NCI-H526 (cell line): Measurements from ENCODE around the gene MEIOB.
A peak's percentile ranks its signal among the peaks of the same experiment; 100 is the strongest.
"Not testable (repeated sequence)": the region's sequence is repeated elsewhere in the genome, so short reads cannot be mapped to it uniquely, and the experiment has no call there.

Source experiments
- DNase-seq, 2 experiments: peaks; one replicate each; lab custom pipeline; 2025; lab: John Stamatoyannopoulos, UW

MEIOB gene

DNA sequence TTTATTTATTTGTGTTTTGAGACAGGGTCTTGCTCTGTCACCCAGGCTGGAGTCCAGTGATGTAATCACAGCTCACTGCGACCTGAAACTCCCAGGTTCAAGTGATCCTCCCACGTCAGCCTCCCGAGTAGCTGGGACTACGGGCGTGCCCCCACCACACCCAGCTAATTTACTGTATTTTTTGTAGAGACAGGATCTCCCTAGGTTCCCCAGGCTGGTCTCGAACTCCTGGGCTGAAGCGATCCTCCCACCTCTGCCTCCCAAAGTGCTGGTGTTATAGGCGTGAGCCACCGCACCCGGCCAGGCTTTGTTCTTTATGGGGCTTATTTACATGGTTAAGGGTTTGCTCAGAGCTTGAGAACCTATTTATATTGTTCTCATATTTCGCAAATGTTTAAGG lies 5.8 kb upstream of the MEIOB start:
- no peak for DNase-seq

DNA sequence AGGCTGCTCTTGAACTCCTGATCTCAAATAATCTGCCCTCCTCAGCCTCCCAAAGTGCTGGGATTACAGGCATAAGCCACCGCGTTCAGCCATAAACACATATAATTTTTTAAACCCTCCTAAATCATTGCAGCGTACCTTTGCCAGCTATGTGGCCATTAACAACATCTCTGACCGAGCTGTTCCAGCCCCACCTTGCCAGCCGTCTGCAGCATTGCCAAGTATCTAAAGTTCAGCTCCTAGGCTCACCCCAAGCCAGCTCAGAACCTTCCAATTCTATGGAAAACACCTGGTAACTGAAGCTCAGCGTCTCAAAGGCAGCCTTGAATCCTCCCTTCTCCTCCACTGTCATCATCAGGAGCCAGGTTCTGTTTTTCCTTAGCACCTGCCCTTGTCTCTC lies 5.1 kb upstream of the MEIOB start:
- DNase-seq = no peak

DNA sequence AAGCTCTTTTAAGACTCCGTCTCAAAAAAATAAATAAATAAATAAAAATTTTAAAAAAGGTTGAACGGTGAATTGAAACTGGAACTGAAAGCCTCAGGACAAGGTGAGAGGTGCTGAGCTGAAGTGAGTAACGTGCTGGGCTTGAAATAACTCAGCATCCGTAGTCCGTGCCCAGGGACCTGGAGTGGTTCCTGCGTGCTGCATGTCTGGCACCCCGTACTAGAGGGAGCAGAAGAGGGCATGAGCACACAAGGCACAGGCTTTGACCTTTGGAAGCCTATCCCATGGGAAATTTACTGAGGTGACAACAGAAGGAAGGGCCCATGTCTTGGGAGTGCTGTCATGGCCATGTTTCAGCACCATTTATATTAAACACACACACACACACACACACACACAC lies 4.5 kb upstream of the MEIOB start:
- no peak for DNase-seq

DNA sequence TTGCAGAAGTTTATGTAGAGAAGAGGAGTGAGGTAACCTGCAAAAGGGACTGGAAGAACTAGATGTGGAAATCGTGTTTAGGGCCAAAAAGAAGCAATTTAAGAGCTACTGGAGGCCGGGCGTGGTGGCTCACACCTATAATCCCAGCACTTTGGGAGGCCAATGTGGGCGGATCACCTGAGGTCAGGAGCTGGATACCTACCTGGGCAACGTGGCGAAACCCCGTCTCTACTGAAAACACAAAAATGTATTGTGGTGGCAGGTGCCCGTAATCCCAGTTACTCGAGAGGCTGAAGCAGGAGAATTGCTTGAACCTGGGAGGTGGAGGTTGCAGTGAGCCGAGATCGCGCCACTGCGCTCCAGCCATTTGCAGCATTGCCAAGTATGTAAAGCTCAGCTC lies 4.1 kb upstream of the MEIOB start:
- DNase-seq = not testable (repeated sequence)

DNA sequence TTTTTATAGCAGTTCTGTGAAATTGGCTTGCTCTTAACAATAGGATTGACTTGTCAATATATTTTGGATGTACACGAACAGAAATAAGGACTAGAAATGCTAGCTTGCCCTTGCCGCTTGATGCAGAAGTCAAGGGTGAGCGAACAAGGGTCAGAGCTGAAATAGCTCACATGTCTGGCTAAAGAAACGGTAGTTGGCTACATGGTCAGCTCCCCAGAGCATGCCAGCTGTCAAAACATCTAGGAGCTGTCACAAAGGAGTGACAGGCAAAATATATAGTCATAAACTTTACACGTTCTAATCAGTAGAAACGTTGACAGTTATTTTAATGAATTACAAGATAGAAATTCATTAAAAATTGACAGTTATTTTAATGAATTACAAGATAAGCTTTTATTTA lies 2.9 kb upstream of the MEIOB start:
- DNase-seq = no peak

DNA sequence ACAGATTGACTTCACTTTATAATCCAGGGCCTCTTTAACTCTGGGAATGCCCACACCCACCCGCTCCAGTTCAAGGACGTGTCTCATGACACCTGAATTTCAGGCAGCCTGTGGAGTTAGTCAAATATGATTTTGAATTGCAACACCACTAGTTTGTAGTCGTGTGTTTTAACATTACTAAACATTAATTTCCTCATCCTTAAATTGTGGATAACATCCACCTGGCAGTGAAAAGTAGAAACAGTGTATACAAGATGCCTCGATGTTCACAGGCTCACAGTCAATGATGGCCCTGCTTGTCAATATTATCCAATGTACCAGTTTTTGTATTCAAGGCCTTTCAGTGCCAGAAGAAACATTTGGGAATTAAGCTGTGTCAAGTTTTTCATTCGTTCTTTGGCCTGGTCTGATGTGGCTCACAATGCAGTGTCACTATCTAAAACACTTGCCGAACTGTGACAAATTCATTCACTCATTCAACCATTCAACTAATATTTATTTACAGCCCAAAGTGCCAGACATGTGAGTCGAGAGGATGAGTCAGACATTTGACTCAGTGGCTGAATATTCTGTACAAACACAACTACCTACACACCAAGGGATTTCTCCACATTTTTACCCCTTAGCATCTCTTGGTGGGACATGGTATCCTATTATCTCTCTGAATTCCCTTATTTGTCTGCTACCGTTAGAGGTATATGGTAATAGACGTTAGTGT lies 1.4 kb downstream of the MEIOB start:
- no peak for DNase-seq

DNA sequence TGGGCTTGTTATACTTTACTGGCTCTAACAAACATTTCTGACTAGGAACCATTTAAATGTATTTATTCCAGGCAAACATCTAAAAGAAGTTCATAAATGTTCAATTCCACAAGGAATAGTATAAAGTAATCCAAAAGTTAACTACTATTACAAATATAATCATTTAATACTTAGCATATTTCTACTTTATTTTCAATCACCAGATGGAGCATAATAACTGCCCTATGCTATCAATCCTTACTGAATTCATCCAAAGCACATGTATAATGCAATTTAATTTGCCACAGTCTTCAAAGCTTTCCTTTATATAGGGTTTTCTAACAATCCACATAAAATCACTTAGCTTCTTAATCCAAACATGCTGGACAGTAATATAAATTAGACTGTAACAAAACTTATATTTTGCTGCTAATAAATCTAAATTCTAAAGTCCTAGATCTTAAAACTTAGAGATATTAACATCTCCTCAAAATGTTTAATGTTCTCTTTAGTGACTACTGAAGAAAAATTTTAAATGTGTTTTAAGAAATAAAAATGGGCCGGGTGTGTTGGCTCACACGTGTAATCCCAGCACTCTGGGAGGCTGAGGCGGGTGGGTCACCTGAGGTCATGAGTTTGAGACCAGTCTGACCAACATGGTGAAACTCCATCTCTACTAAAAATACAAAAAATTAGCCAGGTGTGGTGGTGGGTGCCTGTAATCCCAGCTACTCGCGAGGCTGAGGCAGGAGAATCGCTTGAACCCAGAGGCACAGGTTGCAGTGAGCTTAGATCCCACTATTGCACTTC lies 5.9 kb downstream of the MEIOB start:
- DNase-seq = no peak

DNA sequence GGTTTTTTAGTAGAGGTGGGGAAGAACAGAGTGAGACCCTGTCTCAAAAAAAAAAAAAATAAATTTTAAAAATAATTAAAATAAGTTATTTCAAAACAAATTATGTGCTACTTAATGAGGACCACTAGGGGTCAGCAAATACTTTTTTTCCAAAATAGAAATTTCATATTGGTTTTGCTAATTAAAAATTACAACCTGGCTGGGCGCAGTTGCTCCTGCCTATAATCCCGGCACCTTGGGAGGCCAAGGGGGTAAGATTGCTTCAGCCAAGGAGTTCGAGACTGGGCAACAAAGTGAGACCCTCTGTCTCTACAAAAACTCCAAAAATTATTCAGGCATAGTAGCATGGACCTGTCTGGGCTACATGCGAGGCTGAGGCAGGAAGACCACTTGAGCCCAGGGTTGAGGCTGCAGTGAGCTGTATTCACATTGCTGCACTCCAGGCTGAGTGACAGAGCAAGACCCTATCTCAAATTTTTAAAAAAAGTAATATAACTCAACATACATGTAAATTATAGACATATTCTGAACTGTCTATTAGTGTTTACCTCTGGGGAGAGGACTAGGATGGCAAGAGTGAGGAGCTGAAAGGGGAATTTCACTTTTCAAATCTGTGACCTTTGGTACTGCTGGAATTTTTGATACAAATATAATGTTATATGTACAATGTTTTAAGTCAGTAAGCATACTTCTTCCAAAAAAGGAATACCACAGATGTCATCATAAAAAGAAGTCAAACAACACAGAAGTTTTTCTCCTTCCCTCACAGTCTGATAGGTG lies 8.1 kb downstream of the MEIOB start:
- peak in 1 of 2 experiments; percentile 50 for DNase-seq

DNA sequence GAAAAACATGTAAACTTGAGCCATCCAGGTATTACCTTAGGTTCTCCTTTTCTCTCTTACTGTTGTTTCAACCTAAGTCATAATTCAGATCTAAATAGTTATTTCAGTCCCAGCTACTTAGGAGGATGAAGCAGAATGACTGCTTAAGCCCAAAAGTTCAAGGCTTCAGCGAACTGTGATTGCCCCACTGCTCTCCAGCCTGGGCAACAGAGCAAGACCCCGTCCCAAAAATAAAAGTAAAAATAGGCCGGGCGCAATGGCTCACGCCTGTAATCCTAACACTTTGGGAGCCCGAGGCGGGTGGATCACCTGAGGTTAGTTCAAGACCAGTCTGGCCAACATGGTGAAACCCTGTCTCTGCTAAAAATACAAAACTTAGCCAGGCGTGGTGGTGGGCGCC lies 9.6 kb downstream of the MEIOB start:
- DNase-seq = no peak

DNA sequence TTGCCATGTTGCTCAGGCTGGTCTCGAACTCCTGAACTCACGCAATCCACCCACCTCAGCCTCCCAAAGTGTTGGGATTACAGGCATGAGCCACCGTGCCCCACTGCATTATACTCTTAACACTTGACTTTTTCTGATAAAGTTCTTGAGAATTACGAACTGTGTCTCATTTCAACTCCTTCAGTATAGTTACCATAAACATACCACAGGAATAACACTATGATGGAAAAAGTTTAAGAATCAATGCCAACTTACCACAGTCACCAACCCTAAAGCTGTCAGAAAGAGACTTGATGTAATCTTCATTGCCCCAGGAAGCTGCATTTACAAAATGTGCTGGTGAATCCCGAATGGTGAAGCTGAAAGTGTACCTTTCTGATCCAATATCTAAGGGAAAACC lies 10.2 kb downstream of the MEIOB start:
- DNase-seq = no peak

DNA sequence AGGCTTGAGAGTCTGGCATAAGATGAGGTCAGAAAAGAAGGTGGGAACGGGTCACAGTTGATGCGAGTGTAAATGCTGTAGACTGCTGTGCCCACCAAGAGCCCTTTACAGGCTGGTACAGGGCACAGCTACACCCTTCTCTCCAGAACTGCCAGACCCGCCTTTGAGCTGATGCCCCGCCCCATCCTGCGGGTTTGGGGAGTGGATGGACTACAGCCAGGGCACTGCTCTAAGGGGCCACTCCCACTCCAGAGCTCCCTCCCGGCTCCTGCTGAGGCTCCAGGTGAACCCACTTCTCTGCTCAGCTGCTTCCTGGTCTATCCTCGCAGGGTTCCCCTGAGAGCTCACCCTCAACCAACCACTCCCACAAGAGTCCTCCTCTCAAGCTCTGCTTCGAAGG lies 12.3 kb downstream of the MEIOB start:
- DNase-seq = no peak

DNA sequence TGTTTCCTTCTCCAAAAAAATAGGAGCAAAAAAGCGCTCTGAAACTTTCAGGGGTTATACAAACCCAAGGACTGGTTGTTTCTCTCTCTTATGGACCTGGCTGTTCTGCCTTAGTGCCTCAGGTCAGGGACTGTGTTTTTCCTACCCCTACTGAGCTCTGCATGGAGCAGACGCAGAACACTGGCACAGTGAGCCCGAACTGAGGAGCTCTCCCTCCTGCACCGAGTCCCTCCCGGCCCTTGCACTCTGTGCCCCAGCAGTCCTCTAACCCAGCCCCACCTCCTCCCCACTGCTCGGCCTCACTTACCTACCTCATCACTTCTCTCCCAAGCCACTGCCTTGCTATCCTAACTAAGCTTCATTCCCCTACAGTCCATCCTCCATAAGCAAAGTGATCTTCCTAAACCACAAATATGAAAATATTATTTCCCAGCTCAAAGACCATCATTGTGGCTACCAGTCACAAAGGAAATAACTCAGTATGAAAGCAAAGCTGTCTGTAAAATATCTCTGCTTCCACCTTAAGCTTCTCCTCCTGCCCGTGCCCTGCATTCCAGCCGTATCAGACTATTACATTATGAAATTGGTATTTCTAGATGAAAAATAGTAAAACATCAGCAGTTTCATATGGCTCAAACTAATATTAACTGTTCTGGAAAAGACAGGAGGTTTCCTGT lies 13.6 kb downstream of the MEIOB start:
- no peak for DNase-seq

DNA sequence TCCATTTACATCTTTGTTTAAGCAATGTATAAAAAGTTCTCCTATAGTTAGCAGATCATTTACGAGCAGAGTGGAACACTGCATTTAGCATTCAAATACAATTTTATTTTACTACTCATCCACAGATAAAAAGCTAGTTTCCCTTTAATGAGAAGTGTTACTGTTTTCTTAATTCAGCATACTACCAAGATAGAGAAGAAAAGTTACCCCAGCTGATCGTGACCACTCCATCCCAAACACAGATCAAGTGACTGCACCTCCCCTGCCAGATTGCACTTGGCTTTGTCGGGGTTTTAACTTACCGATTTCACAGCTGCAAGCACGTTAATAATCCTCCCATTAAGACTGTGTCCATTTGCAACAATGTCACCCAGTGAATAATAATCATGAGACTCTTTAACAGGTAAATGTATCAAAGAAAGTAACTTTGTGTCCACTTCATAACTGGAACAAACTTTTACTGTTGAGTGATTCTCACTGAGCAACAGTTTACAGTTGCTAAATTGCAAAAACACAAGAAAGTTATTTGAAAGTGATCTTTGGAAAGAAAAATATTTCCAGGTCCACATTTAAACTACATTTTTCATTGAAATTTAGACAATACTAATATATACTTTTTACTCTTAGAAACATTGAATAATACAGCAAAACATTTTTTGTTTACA lies 14.4 kb downstream of the MEIOB start:
- no peak for DNase-seq

DNA sequence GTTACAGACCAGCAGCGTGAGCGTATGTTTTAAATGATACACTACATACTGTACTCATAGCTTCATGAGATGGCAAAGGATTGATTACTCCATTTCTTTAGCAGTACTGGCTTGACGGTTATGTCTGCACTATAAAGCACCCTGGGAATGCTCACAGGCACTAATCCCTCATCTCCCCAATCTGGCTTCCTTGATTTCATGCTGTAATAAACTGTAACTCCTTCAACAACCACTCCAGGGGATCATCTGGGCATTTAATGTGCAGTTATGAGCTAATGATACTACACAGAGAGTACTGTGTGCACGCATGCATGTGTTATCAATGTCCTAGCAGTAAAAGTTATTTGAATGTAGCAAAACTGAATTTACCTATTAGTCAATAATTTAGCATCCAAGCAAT lies 20.2 kb downstream of the MEIOB start:
- no peak for DNase-seq

DNA sequence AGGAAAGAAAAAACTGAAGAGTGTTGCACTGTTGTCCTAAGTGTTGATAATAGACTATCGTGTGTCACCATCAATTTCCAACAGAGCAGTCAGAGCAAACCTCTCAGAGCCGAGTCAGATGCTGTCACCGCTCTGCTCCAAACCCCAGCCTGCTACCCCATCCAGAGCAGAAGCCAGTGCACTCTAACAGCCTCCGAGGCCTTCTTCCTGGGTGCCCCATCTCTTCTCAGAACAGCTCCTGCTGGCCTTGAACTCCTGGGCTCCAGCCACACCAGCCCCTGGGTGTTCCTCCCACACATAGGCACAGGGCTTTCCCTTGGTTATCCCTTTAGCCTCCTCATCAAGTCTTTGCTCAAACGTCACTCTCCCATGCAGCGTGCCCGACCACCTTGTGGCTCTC lies 21.0 kb downstream of the MEIOB start:
- no peak for DNase-seq

DNA sequence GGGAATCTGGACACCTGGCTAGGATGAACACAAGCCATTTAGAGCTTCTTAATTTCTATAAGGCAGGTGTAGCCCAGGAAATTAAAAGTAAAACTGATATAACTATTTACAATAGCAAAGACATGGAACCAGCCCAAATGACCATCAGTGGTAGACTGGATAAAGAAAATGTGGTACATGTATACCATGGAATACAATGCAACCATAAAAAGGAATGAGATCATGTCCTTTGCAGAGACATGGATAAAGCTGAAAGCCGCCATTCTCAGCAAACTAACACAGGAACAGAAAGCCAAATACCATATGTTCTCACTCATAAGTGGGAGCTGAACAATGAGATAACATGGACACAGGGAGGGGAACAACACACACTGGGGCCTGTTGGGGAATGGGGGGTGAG lies 25.5 kb downstream of the MEIOB start:
- no peak for DNase-seq

DNA sequence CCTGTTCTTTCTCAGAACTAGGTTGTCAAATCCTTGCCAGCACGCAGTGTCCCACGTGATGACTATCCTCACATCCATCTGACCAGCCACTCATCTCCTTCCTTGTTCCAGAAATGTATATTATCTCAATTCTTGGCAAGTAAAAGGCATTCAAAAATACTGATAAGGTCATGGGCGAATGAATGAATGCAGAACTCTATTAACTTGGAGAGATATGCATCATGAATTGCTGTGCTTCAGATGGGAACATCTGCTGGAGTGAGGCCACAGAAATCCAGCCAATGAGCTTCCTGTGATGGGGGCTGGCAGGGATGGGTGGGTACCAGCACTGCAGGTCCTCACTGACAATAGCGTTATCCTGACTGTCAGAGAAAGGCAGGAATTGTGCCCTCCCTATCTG lies 26.0 kb downstream of the MEIOB start:
- no peak for DNase-seq

DNA sequence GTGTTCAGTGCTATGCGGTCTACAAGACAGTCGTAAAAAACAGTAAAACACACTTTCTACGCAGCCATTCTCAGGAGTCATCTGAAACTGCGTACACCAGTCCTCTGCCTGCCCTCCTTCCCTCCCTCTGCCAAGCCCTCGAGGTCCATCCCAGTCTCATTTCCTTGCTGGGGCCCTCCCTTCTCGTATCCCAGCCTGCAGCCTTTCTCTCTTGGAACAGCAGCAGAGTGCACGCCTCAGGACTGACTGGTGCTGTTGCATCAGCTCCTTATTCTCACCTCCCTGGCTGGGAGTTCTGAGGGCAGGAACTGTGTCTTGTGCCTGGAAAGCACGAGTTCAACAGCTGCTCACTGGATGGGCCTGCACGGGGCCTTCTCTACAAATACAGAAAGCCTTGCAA lies 32.4 kb downstream of the MEIOB start:
- DNase-seq = no peak

DNA sequence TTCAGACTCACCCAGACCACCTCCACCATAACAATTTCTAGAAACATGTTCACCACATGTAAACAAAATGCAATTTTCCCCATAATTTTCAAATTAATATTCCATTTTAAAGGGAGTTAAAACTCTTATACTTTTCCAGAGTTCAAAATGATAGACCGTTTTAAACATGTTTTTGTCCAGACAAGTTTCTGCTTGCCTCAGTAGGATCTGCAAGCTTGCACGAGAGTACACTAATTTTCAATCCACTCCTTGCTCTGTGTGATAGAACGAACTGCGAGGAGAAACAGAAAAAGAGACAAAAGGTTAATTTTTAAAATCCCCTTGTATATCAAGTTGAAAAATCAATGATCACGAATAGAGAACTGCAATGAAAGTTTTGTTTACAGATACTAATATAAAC lies 37.9 kb downstream of the MEIOB start:
- no peak for DNase-seq

DNA sequence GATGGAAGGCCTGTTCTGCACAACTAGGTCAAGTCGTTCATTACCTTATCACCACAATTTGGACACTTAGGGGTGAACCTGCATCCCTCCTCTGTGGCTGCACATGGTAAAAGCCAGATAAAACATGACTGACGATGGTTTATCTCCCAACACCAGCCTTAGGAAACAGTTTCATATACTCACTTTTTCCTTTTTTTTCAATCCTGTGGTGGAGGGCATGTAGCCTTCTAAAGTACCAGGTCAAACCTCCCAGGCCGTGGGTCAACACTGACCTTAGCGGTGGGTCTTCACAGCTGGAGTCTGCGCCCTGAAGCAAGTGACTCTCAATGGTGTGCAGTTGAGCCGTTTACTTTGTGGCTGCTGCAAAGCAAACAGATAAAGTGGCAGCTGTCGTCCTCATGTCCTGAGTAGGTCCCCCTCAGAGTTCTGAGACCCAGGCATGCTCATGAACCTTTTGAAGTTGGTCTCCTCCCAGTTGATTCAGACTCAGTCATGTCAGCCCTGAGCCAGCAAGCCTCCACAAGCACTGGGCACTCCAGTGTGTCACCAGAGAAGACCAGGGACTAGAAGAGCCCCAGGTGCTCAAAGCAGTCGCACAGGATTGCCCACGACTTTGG lies 39.0 kb downstream of the MEIOB start:
- no peak for DNase-seq
